Endothelial cell of umbilical vein (primary cell): ENCODE measurements around the gene TRPV6. TPM values are rescaled to one million over a fixed set of nuclear protein-coding genes. Genes with fewer than 3 reads are reported as not detected.
A peak's percentile ranks its signal among the peaks of the same experiment; 100 is the strongest.

Experiments
- BruUV-seq: library from RNA; stranded (reverse); fragments of 400-500 nt; replicated peaks from 2 replicates; lab custom pipeline; 2021; lab: Mats Ljungman, UMichigan
- CTCF ChIA-PET: fragments of 300-600, 350-600 bp; sonication (Branson Sonifier 250); formaldehyde crosslinking; loops from one replicate; lab custom pipeline; 2021; ENCODE audit warnings: antibody characterized with exemption, inconsistent platforms; lab: Charles Lee
- POLR2A ChIA-PET: fragments of 300-600, 350-600 bp; sonication (Branson Sonifier 250); formaldehyde crosslinking; loops from one replicate; lab custom pipeline; 2021; ENCODE audit warnings: antibody characterized with exemption, inconsistent platforms; lab: Charles Lee
- DNase-seq: peaks from one replicate; pipeline ENCODE4 v3.0.0-alpha.2; 2011; ENCODE audit warnings: low read depth, low spot score
- FAIRE-seq: peaks from 2 replicates; lab custom pipeline; 2011; peaks lifted over from hg19 to GRCh38; lab: Jason Lieb, UNC
- H2AFZ ChIP-seq: 2 replicates; pipeline ENCODE4 v1.6.0; 2012; ENCODE audit warnings: low read depth, low read length, control low read depth, inconsistent platforms
- H3K27ac ChIP-seq: 2 replicates; pipeline ENCODE4 v1.5.1; 2011; ENCODE audit warnings: low read depth, mild to moderate bottlenecking, control low read depth, low read length, moderate library complexity; ENCODE audit not compliant: insufficient read depth
- H3K27me3 ChIP-seq, 2 experiments: 2 replicates each; pipeline versions ENCODE4 v1.6.0 to v1.6.1; 2011; ENCODE audit warnings: low read length in 2 of 2, mixed read lengths in 1 of 2; ENCODE audit not compliant: control insufficient read depth in 2 of 2, insufficient read depth in 2 of 2
- H3K36me3 ChIP-seq, 2 experiments: 2 replicates in 1 of 2; 3 replicates in 1 of 2; pipeline ENCODE4 v1.5.1; 2011; ENCODE audit warnings: low read length in 2 of 2, mild to moderate bottlenecking in 1 of 2, moderate library complexity in 1 of 2; ENCODE audit not compliant: control insufficient read depth in 2 of 2, insufficient read depth in 2 of 2; ENCODE audit errors: extremely low read depth in 1 of 2
- H3K4me1 ChIP-seq: 3 replicates; pipeline ENCODE4 v1.5.1; 2011; ENCODE audit warnings: mild to moderate bottlenecking, low read length; ENCODE audit not compliant: control insufficient read depth, insufficient read depth; ENCODE audit errors: extremely low read depth
- H3K4me2 ChIP-seq: 2 replicates; pipeline ENCODE4 v1.6.1; 2011; ENCODE audit warnings: low read length, control low read depth, mixed read lengths; ENCODE audit not compliant: insufficient read depth
- H3K4me3 ChIP-seq, 3 experiments: fragments of 200-600 bp in 1 of 3; sonication (generic), shearing (Covaris generic) in 1 of 3; replicated peaks in 1 of 3; 2 replicates each; pipeline ENCODE4 v1.5.1; 2011 to 2016; ENCODE audit warnings: control low read depth in 3 of 3, low read length in 3 of 3, mild to moderate bottlenecking in 2 of 3, inconsistent platforms in 1 of 3, low read depth in 1 of 3, moderate library complexity in 1 of 3; ENCODE audit not compliant: insufficient read depth in 1 of 3
- H3K79me2 ChIP-seq: 2 replicates; pipeline ENCODE4 v1.6.0; 2012; ENCODE audit warnings: low read length, inconsistent platforms; ENCODE audit not compliant: control insufficient read depth, insufficient read depth
- H3K9ac ChIP-seq: replicated peaks from 2 replicates; pipeline ENCODE3; 2011; ENCODE audit warnings: low read length, control low read depth; ENCODE audit not compliant: insufficient read depth; ENCODE audit errors: extremely low read depth
- H3K9me1 ChIP-seq: replicated peaks from 3 replicates; pipeline ENCODE4 v1.6.0; 2011; ENCODE audit warnings: mild to moderate bottlenecking, low read length; ENCODE audit not compliant: control insufficient read depth, insufficient read depth; ENCODE audit errors: extremely low read depth
- H3K9me3 ChIP-seq: replicated peaks from 2 replicates; pipeline ENCODE4 v1.5.1; 2012; ENCODE audit warnings: low read length, inconsistent platforms; ENCODE audit not compliant: control insufficient read depth, insufficient read depth
- H4K20me1 ChIP-seq: replicated peaks from 2 replicates; pipeline ENCODE3; 2011; ENCODE audit warnings: mild to moderate bottlenecking, low read length; ENCODE audit not compliant: control insufficient read depth, insufficient read depth; ENCODE audit errors: extremely low read depth
- CTCF ChIP-seq, 2 donors: IDR thresholded peaks; 1 replicate in 1 of 2; 2 replicates in 1 of 2; pipeline ENCODE4 v1.5.1; 2011; ENCODE audit warnings: low read length in 2 of 2, mild to moderate bottlenecking in 2 of 2, moderate library complexity in 2 of 2, control low read depth in 1 of 2, inconsistent platforms in 1 of 2, low read depth in 1 of 2; ENCODE audit not compliant: insufficient read depth in 1 of 2; ENCODE audit errors: extremely low read depth in 1 of 2
- EZH2 ChIP-seq: IDR thresholded peaks from 2 replicates; pipeline ENCODE4 v1.6.1; 2012; ENCODE audit warnings: borderline replicate concordance, low read depth, mild to moderate bottlenecking, moderate library complexity, low read length, inconsistent platforms; ENCODE audit not compliant: severe bottlenecking
- FOS ChIP-seq: IDR thresholded peaks from 2 replicates; pipeline ENCODE4 v1.6.1; 2011; ENCODE audit warnings: mild to moderate bottlenecking, low read length, moderate library complexity, borderline replicate concordance; ENCODE audit not compliant: insufficient read depth
- GATA2 ChIP-seq: IDR thresholded peaks from 2 replicates; pipeline ENCODE4 v1.7.0; 2011; ENCODE audit warnings: low read depth, mild to moderate bottlenecking, moderate library complexity, mixed read lengths, low read length; ENCODE audit not compliant: insufficient read length, insufficient read depth
- JUN ChIP-seq: IDR thresholded peaks from 2 replicates; pipeline ENCODE4 v1.6.1; 2011; ENCODE audit warnings: borderline replicate concordance, low read depth; ENCODE audit not compliant: insufficient read length, insufficient read depth
- MAX ChIP-seq: IDR thresholded peaks from 2 replicates; pipeline ENCODE4 v1.6.1; 2011; ENCODE audit not compliant: insufficient read depth, insufficient read length
- MYC ChIP-seq: IDR thresholded peaks from one replicate; pipeline ENCODE4 v1.6.1; 2011; ENCODE audit warnings: mild to moderate bottlenecking, low read depth, low read length
- POLR2A ChIP-seq: IDR thresholded peaks from 2 replicates; pipeline ENCODE4 v1.6.1; 2012; ENCODE audit warnings: low read depth, mild to moderate bottlenecking, control low read depth, low read length
- POLR2AphosphoS5 ChIP-seq: IDR thresholded peaks from 2 replicates; pipeline ENCODE4 v1.6.1; 2012; ENCODE audit warnings: low read depth, mild to moderate bottlenecking, control low read depth, low read length, moderate library complexity; ENCODE audit not compliant: insufficient read depth
- dilution Hi-C: fragments of 300-500 bp; cut with MboI; formaldehyde crosslinking; loops from one replicate; pipeline ENCODE4 v1.15.0; 2019; ENCODE audit warnings: low sequenced_read_pairs; ENCODE audit not compliant: extremely low pct_ligation_motif_present
- intact Hi-C: fragments of 100-400 bp; cut with micrococcal nuclease; formaldehyde crosslinking; loops from one replicate; pipeline ENCODE4 v1.10.0; 2022
- polyA plus RNA-seq, 4 experiments: library from polyadenylated mRNA; depleted of rRNA in 3 of 4; stranded (reverse) in 3 of 4; unstranded in 1 of 4; fragments of >200 nt; gene quantifications; 2 replicates each; pipeline versions ENCODE4 v1.2.1 to v1.2.3, GENCODE V29; 2011 to 2012; ENCODE audit warnings: missing spikeins in 1 of 4
- total RNA-seq: library from RNA; stranded (reverse); gene quantifications from 2 replicates; pipeline ENCODE4 v1.2.3, GENCODE V29; 2021

The TRPV6 gene
- total and polyA plus RNA-seq, 2 donors (not counting 3 experiments of a cell fraction or from before 2014, with no cell fraction given): not detected

GRCh38 chr7:142842251-142842766 is 43.2 kb downstream of the TRPV6 start:
- CTCF ChIA-PET: interaction anchor here (0.8 to 1.4 kb wide), 4 partner anchors 10 to 373 kb away, joined by 3 to 4 read pairs (median 4); no protein-coding TSS in a partner anchor
- Histone ChIP-seq H3K79me2 (no peaks in the 10 kb centered on the region), H2AFZ (no peak overlapping the region), H3K27me3 (no peaks in the 10 kb centered on the region), H4K20me1 (no peaks in the 10 kb centered on the region), H3K4me1 (peaks cover 9% of the 10 kb centered on the region), H3K36me3 (no peaks in the 10 kb centered on the region), H3K4me3 (no peak overlapping the region), H3K9me3 (no peaks in the 10 kb centered on the region), H3K27ac (no peak overlapping the region), H3K9ac (no peak overlapping the region), H3K9me1 (no peaks in the 10 kb centered on the region), H3K4me2 (peak overlapping the region; percentile 25)
- no peak for FAIRE-seq
- peak; percentile 87 for TF ChIP-seq GATA2
- no peak for TF ChIP-seq CTCF (IDR thresholded peaks at IDR 0.05; ENCODE audit: extremely low read depth in 1 of 2, insufficient read depth in 1 of 2, low read depth in 1 of 2, low read length in 2 of 2)
- TF ChIP-seq JUN: no peak
- no peak for TF ChIP-seq MYC
- TF ChIP-seq POLR2A: no peak
- TF ChIP-seq EZH2: no peak
- no peak for TF ChIP-seq POLR2AphosphoS5
- peak; percentile 32 for TF ChIP-seq FOS
- no peak for TF ChIP-seq MAX
- intact Hi-C loops (no loop called here), dilution Hi-C loops (no loop called here)
- POLR2A ChIA-PET: no interaction called here
- DNase-seq: peak; percentile 18
- no TSS peak for BruUV-seq
